ENCODE measurements around the gene FMOD.

Gene FMOD

DNA sequence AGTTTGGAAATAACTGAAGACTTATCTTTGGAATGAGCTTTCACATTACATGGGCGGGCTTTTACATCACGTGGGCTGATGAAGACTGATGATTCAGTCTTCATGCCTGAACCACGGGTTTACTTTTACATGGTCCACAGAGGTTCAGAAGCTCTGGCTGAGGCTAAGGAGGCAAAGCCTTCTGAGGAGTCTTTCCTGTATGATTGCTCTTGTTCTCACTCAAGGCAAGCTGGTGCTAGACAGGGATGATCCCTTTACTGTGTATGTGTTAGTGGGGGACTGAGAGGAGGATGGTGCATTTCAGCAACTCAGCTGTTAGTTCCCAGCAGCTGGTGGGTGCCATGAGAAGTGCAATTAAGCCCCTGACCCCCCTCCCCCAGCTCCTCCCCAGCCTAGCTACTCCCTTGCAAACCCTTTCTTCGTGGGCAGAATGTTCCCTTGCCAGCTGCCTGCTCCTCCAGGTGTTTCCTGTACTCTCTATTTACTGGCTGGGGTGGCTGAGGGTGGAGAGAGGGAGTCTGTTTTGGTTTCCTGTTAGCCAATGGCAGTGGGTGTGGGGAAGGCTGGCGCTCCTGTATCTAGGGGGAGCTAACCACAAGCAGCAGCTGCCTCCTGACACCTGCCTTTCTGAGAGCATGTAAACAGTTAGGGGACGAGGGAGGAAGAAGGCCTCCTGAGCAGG, 30.2 kb downstream of the FMOD start:
- CTCF ChIA-PET: interaction anchor here (0.6 to 2.3 kb wide), 9 partner anchors 11 to 381 kb away, joined by 3 to 12 read pairs (median 7); no protein-coding TSS in a partner anchor
- TF ChIP-seq MZF1 (tag by site-specific recombination; IDR thresholded peaks at IDR 0.05; ENCODE audit: borderline replicate concordance) (peak; percentile 58; the same call in 1 of the 2 replicates), EGR2 (tag by site-specific recombination; IDR thresholded peaks at IDR 0.05; ENCODE audit: low read depth) (peak; percentile 82), ZNF341 (tag by site-specific recombination; IDR thresholded peaks at IDR 0.05; ENCODE audit: low read depth) (no peak), ZNF701 (tag by site-specific recombination; IDR thresholded peaks at IDR 0.05) (no peak), ZNF501 (tag by site-specific recombination; IDR thresholded peaks at IDR 0.05) (no peak), ZNF184 (tag by site-specific recombination; IDR thresholded peaks at IDR 0.05) (no peak), ZNF426 (tag by site-specific recombination; IDR thresholded peaks at IDR 0.05) (no peak), ZFHX2 (tag by site-specific recombination; conservative IDR thresholded peaks at IDR 0.05) (peak; percentile 44), SALL2 (tag by site-specific recombination; IDR thresholded peaks at IDR 0.05; ENCODE audit: borderline replicate concordance) (no peak), GLI2 (tag by site-specific recombination; IDR thresholded peaks at IDR 0.05; ENCODE audit: borderline replicate concordance, low read depth) (no peak), ZNF394 (tag by site-specific recombination; IDR thresholded peaks at IDR 0.05; ENCODE audit: borderline replicate concordance) (peak; percentile 67; the same call in 1 of the 2 replicates)
- TF ChIP-seq, protein P1, sequence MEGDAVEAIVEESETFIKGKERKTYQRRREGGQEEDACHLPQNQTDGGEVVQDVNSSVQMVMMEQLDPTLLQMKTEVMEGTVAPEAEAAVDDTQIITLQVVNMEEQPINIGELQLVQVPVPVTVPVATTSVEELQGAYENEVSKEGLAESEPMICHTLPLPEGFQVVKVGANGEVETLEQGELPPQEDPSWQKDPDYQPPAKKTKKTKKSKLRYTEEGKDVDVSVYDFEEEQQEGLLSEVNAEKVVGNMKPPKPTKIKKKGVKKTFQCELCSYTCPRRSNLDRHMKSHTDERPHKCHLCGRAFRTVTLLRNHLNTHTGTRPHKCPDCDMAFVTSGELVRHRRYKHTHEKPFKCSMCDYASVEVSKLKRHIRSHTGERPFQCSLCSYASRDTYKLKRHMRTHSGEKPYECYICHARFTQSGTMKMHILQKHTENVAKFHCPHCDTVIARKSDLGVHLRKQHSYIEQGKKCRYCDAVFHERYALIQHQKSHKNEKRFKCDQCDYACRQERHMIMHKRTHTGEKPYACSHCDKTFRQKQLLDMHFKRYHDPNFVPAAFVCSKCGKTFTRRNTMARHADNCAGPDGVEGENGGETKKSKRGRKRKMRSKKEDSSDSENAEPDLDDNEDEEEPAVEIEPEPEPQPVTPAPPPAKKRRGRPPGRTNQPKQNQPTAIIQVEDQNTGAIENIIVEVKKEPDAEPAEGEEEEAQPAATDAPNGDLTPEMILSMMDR (tag by site-specific recombination; IDR thresholded peaks at IDR 0.05): peak; percentile 28; the same call in 1 of the 2 replicates
- Histone ChIP-seq H3K9me3 (ENCODE audit: control insufficient read depth, insufficient read depth, low read depth, low read length) (no peaks in the 10 kb centered on the region), H3K36me3 (ENCODE audit: control insufficient read depth in 2 of 2, insufficient read depth in 1 of 2, low read length in 2 of 2) (no peaks in the 10 kb centered on the region), H3K4me3 (ENCODE audit: low read depth, low read length) (no peak overlapping the region), H3K27ac (ENCODE audit: extremely low read depth, low read depth, low read length) (no peak overlapping the region; the same call in 1 of the 2 replicates), H3K4me1 (ENCODE audit: control insufficient read depth, insufficient read depth, low read length) (peaks cover 36% of the 10 kb centered on the region)
- POLR2A ChIA-PET: interaction anchor here (0.5 to 2.3 kb wide), 4 partner anchors 9 to 317 kb away, joined by 3 to 20 read pairs (median 6); partner anchors contain the start of gene BTG2

DNA sequence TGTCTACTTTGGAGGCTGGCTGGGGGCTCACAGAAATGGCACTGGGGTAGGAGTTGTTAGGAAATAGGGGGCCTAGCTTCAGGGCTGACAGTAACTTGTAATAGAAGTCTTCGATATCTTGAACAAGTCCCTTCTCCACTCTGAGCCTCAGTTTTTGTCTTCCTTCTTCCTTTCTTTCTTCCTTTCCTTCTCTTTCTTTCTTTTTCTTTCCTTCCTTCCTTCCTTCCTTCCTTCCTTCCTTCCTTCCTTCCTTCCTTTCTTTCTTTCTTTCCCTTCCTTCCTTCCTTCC, 32.7 kb downstream of the FMOD start:
- H3K27ac ChIP-seq (ENCODE audit: extremely low read depth, low read depth, low read length): no peak overlapping the region
- ChIA-PET CTCF (interaction anchor here (0.9 to 2.0 kb wide), 2 partner anchors 21 to 51 kb away, joined by 3 to 9 read pairs; no protein-coding TSS in a partner anchor), POLR2A (interaction anchor here (2.3 kb wide), 1 partner anchor 12 kb away, joined by 47 read pairs; the partner anchor contains the start of gene BTG2)
- TF ChIP-seq ZNF830 (tag by site-specific recombination; IDR thresholded peaks at IDR 0.05; ENCODE audit: low read depth) (no peak), ZNF366 (tag by site-specific recombination; conservative IDR thresholded peaks at IDR 0.05) (peak; percentile 81; the same call in 1 of the 2 replicates), PRDM1 (tag by site-specific recombination; IDR thresholded peaks at IDR 0.05) (peak; percentile 78; the same call in 1 of the 2 replicates), ZBTB21 (tag by site-specific recombination; IDR thresholded peaks at IDR 0.05) (no peak), ZNF530 (tag by site-specific recombination; IDR thresholded peaks at IDR 0.05; ENCODE audit: low read depth) (no peak), ZNF311 (tag by site-specific recombination; IDR thresholded peaks at IDR 0.05; ENCODE audit: borderline replicate concordance) (no peak), SP7 (tag by site-specific recombination; IDR thresholded peaks at IDR 0.05) (no peak)
- H3K4me3 ChIP-seq (ENCODE audit: low read depth, low read length): no peak overlapping the region
- H3K36me3 ChIP-seq (ENCODE audit: control insufficient read depth in 2 of 2, insufficient read depth in 1 of 2, low read length in 2 of 2): no peaks in the 10 kb centered on the region
- H3K9me3 ChIP-seq (ENCODE audit: control insufficient read depth, insufficient read depth, low read depth, low read length): no peaks in the 10 kb centered on the region
- peaks cover 24% of the 10 kb centered on the region for H3K4me1 ChIP-seq (ENCODE audit: control insufficient read depth, insufficient read depth, low read length)
